HEK293 (cell line): ENCODE measurements around the gene TOP3B.

Experiments
- CTCF ChIP-seq: fragments of 450-650 bp; formaldehyde crosslinking; IDR thresholded peaks from 2 replicates; pipeline ENCODE4 v1.5.1; 2016; ENCODE audit warnings: missing biosample characterization, missing genetic modification characterization
- KLF16 ChIP-seq: fragments of 450-650 bp; formaldehyde crosslinking; IDR thresholded peaks from 2 replicates; pipeline ENCODE4 v1.5.1; 2017; ENCODE audit warnings: missing biosample characterization, missing genetic modification characterization
- PATZ1 ChIP-seq: fragments of 450-650 bp; formaldehyde crosslinking; IDR thresholded peaks from 2 replicates; pipeline ENCODE4 v1.5.1; 2016; ENCODE audit warnings: missing biosample characterization, missing genetic modification characterization
- ZBTB8A ChIP-seq: fragments of 450-650 bp; formaldehyde crosslinking; IDR thresholded peaks from 2 replicates; pipeline ENCODE4 v1.5.1; 2016; ENCODE audit warnings: missing biosample characterization, missing genetic modification characterization
- ZNF2 ChIP-seq: fragments of 450-650 bp; formaldehyde crosslinking; IDR thresholded peaks from 2 replicates; pipeline ENCODE4 v1.5.1; 2016; ENCODE audit warnings: missing biosample characterization, missing genetic modification characterization
- ZNF280D ChIP-seq: fragments of 450-650 bp; formaldehyde crosslinking; IDR thresholded peaks from 2 replicates; pipeline ENCODE4 v1.5.1; 2016; ENCODE audit warnings: missing biosample characterization, missing genetic modification characterization
- ZNF561 ChIP-seq: fragments of 450-650 bp; IDR thresholded peaks from 2 replicates; pipeline ENCODE4 v1.5.1; 2018; ENCODE audit warnings: missing biosample characterization, missing genetic modification characterization, borderline replicate concordance
- ZNF707 ChIP-seq: fragments of 450-650 bp; formaldehyde crosslinking; IDR thresholded peaks from 2 replicates; pipeline ENCODE4 v1.5.1; 2016; ENCODE audit warnings: missing biosample characterization, missing genetic modification characterization
- ZNF777 ChIP-seq: fragments of 450-650 bp; formaldehyde crosslinking; IDR thresholded peaks from 2 replicates; pipeline ENCODE4 v1.5.1; 2017; ENCODE audit warnings: missing biosample characterization, missing genetic modification characterization, borderline replicate concordance

GRCh38 chr22:21942407-21943343 lies 39.9 kb downstream of the TOP3B start:
- no peak for TF ChIP-seq KLF16
- TF ChIP-seq CTCF (tag by site-specific recombination), result no peak
- no peak for TF ChIP-seq ZNF777 (tag by site-specific recombination)
- TF ChIP-seq ZNF707 (tag by site-specific recombination), result no peak
- TF ChIP-seq ZNF280D (tag by site-specific recombination), result no peak
- TF ChIP-seq ZNF561 (tag by site-specific recombination), result no peak
- no peak for TF ChIP-seq ZBTB8A (tag by site-specific recombination)
- TF ChIP-seq PATZ1 (tag by site-specific recombination), result no peak
- no peak for TF ChIP-seq ZNF2
